GM12874 (cell line): Measurements from ENCODE around the gene SERINC3.

Source experiments
- TF ChIP-seq, protein P1 (sequence below): IDR thresholded peaks from 2 replicates; pipeline ENCODE4 v1.5.1; 2011; ENCODE audit warnings: low read depth, mild to moderate bottlenecking, control low read depth, low read length, moderate library complexity; ENCODE audit not compliant: insufficient read depth

The SERINC3 gene

GRCh38 chr20:44543358-44543757 is 21.5 kb upstream of the SERINC3 start:
- TF ChIP-seq, protein P1, sequence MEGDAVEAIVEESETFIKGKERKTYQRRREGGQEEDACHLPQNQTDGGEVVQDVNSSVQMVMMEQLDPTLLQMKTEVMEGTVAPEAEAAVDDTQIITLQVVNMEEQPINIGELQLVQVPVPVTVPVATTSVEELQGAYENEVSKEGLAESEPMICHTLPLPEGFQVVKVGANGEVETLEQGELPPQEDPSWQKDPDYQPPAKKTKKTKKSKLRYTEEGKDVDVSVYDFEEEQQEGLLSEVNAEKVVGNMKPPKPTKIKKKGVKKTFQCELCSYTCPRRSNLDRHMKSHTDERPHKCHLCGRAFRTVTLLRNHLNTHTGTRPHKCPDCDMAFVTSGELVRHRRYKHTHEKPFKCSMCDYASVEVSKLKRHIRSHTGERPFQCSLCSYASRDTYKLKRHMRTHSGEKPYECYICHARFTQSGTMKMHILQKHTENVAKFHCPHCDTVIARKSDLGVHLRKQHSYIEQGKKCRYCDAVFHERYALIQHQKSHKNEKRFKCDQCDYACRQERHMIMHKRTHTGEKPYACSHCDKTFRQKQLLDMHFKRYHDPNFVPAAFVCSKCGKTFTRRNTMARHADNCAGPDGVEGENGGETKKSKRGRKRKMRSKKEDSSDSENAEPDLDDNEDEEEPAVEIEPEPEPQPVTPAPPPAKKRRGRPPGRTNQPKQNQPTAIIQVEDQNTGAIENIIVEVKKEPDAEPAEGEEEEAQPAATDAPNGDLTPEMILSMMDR = no peak

DNA sequence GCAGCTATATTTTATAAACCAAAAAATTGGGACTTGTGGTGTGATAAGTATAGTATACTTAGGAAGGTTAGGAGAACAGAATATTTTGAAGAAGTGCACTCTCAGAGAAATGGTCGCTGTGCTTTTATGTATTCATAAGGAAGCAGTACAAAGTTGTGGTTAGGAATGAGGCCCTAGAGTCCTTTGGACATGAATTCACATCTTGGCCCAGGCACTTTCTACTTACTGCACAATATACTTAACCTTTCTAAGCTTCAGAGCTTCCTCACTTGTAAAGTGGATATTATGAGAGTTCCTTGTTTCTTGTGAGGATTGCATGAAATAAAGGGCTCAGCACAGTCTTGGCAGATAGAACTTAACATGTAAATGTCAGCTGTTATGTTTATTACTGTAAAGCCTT is 21.0 kb upstream of the SERINC3 start:
- TF ChIP-seq, protein P1 = no peak

- TF ChIP-seq, protein P1 = no peak
Measured at GRCh38 chr20:44541992-44542391, 20.1 kb upstream of the SERINC3 start.

GRCh38 chr20:44540834-44541233 is 19.0 kb upstream of the SERINC3 start:
- TF ChIP-seq, protein P1 = no peak

DNA sequence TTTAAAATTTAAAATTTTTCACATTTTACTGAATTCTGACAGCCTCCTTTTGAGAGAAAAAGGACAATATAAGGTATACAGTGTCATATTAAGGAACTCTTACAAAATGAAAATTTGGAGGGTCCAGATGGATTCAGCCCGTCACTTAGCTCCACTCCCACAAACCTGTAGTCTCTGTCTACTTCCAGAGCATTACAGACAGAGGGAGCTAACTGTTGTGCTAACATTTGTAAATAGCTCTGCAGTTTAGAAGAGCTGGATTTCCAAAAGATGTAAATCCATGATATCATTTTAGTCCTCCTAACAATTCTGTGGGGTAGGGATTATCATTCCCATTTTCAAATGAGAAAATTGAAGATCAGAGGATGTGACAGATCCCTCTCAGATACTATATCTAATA is 16.1 kb upstream of the SERINC3 start:
- TF ChIP-seq, protein P1 = no peak

- TF ChIP-seq, protein P1 = no peak
Measured at GRCh38 chr20:44536175-44536574, 14.3 kb upstream of the SERINC3 start.

- TF ChIP-seq, protein P1 = no peak
Measured at GRCh38 chr20:44533928-44534327, 12.1 kb upstream of the SERINC3 start.

GRCh38 chr20:44532981-44533331 is 11.1 kb upstream of the SERINC3 start:
- TF ChIP-seq, protein P1 = no peak
